Measurements from ENCODE around the gene YTHDF1. TPM values are rescaled to one million over a fixed set of nuclear protein-coding genes. Genes with fewer than 3 reads are reported as not detected.
"Not testable (repeated sequence)": the region's sequence is repeated elsewhere in the genome, so short reads cannot be mapped to it uniquely, and the experiment has no call there.

YTHDF1 gene
- total RNA-seq, 1 donor from 2014 or later, result 41.3 TPM

GRCh38 chr20:63227260-63227659 lies 11.3 kb upstream of the YTHDF1 start:
- intact Hi-C loops (cut with micrococcal nuclease), result no loop called here

GRCh38 chr20:63226042-63226943 lies 10.4 kb upstream of the YTHDF1 start:
- intact Hi-C loops (cut with micrococcal nuclease), result no loop called here

GRCh38 chr20:63225082-63225454 lies 9.1 kb upstream of the YTHDF1 start:
- intact Hi-C loops (cut with micrococcal nuclease), result no loop called here

- intact Hi-C loops (cut with micrococcal nuclease), result no loop called here
Measured at GRCh38 chr20:63224412-63225081, 8.6 kb upstream of the YTHDF1 start.

- intact Hi-C loops (cut with micrococcal nuclease), result loop anchor here (1.0 kb wide), 1 partner anchor 157 kb away; no protein-coding TSS in a partner anchor
Measured at GRCh38 chr20:63223826-63224207, 7.9 kb upstream of the YTHDF1 start.

GRCh38 chr20:63223121-63223825 lies 7.3 kb upstream of the YTHDF1 start:
- intact Hi-C loops (cut with micrococcal nuclease), result loop anchor here (1.0 kb wide), 1 partner anchor 158 kb away; no protein-coding TSS in a partner anchor

GRCh38 chr20:63222541-63222940 lies 6.6 kb upstream of the YTHDF1 start:
- intact Hi-C loops (cut with micrococcal nuclease), result no loop called here

GRCh38 chr20:63221400-63222053 lies 5.6 kb upstream of the YTHDF1 start:
- intact Hi-C loops (cut with micrococcal nuclease), result not testable (repeated sequence)

- intact Hi-C loops (cut with micrococcal nuclease), result no loop called here
Measured at GRCh38 chr20:63220696-63221399, 4.9 kb upstream of the YTHDF1 start.

- intact Hi-C loops (cut with micrococcal nuclease), result loop anchor here (5.0 kb wide), 3 partner anchors 283 to 842 kb away; partner anchors contain the start of genes GID8, RTEL1 and TCEA2
Measured at GRCh38 chr20:63219866-63220521, 4.1 kb upstream of the YTHDF1 start.

GRCh38 chr20:63219447-63219821 lies 3.5 kb upstream of the YTHDF1 start:
- intact Hi-C loops (cut with micrococcal nuclease), result loop anchor here (5.0 kb wide), 3 partner anchors 282 to 843 kb away; partner anchors contain the start of genes GID8, RTEL1 and TCEA2

GRCh38 chr20:63218701-63219446 lies 2.9 kb upstream of the YTHDF1 start:
- intact Hi-C loops (cut with micrococcal nuclease), result loop anchor here (5.0 kb wide), 3 partner anchors 282 to 843 kb away; partner anchors contain the start of genes GID8, RTEL1 and TCEA2

- intact Hi-C loops (cut with micrococcal nuclease), result loop anchor here (2.0 to 5.0 kb wide), 4 partner anchors 280 to 845 kb away; partner anchors contain the start of genes GID8, RTEL1, TCEA2 and TCFL5
Measured at GRCh38 chr20:63217706-63218105, 1.8 kb upstream of the YTHDF1 start.

- intact Hi-C loops (cut with micrococcal nuclease), result loop anchor here (1.0 to 5.0 kb wide), 8 partner anchors 55 to 845 kb away; partner anchors contain the start of genes ARFGAP1, GID8, GMEB2 and PPDPF
Measured at GRCh38 chr20:63216849-63217471, 1.0 kb upstream of the YTHDF1 start.

GRCh38 chr20:63215101-63216040 lies 560 bp downstream of the YTHDF1 start:
- intact Hi-C loops (cut with micrococcal nuclease), result loop anchor here (1.0 to 5.0 kb wide), 8 partner anchors 57 to 847 kb away; partner anchors contain the start of genes ARFGAP1, GID8, GMEB2 and PPDPF

- intact Hi-C loops (cut with micrococcal nuclease), result no loop called here
Measured at GRCh38 chr20:63214514-63214913, 1.4 kb downstream of the YTHDF1 start.

GRCh38 chr20:63212792-63213191 lies 3.1 kb downstream of the YTHDF1 start:
- intact Hi-C loops (cut with micrococcal nuclease), result no loop called here

Measured in T-helper 1 cell treated with Interleukin-12 subunit alpha and Interleukin-12 subunit beta and Interleukin-4 antibody, amounts not matched to agents 30 ng/mL and 1 ng/mL, for 36 hours (primary cell).